SIG-M5 treated with dmso at 0.1 percent for 504 hours (cell line): Measurements from ENCODE around the gene MAP3K9.
A peak's percentile ranks its signal among the peaks of the same experiment; 100 is the strongest.

ENCODE experiments used
- DNase-seq: peaks from one replicate; lab custom pipeline; 2025; ENCODE audit not compliant: unreplicated experiment; lab: John Stamatoyannopoulos, UW

The MAP3K9 gene

GRCh38 chr14:70701610-70702009, 107.7 kb downstream of the MAP3K9 start:
- DNase-seq, result no peak

- no peak for DNase-seq
Measured at GRCh38 chr14:70700955-70701585, 108.2 kb downstream of the MAP3K9 start.

GRCh38 chr14:70699646-70700045, 109.7 kb downstream of the MAP3K9 start:
- DNase-seq, result no peak

GRCh38 chr14:70698288-70698687, 111.0 kb downstream of the MAP3K9 start:
- DNase-seq, result peak; percentile 59

- DNase-seq, result peak; percentile 26
Measured at GRCh38 chr14:70697701-70698100, 111.6 kb downstream of the MAP3K9 start.

- DNase-seq, result no peak
Measured at GRCh38 chr14:70696026-70696425, 113.3 kb downstream of the MAP3K9 start.

- DNase-seq, result peak; percentile 94
Measured at GRCh38 chr14:70692210-70692609, 117.1 kb downstream of the MAP3K9 start.

GRCh38 chr14:70685474-70686197, 123.7 kb downstream of the MAP3K9 start:
- no peak for DNase-seq

- DNase-seq, result no peak
Measured at GRCh38 chr14:70683983-70684382, 125.3 kb downstream of the MAP3K9 start.

GRCh38 chr14:70680748-70681147, 128.6 kb downstream of the MAP3K9 start:
- DNase-seq, result no peak

- no peak for DNase-seq
Measured at GRCh38 chr14:70677341-70677740, 132.0 kb downstream of the MAP3K9 start.
